Tibial nerve (tissue), 4 donors: ENCODE results near the gene EML5.

ENCODE experiments used
- EP300 ChIP-seq, 2 donors: sonication (generic); formaldehyde crosslinking; IDR thresholded peaks; one replicate each; pipeline ENCODE4 v1.6.1; 2017; ENCODE audit warnings: antibody characterized with exemption in 2 of 2, mild to moderate bottlenecking in 1 of 2
- TF ChIP-seq, protein P1 (sequence below), 5 experiments: fragments of 200-600 bp in 3 of 5; fragments of 450-650 bp in 2 of 5; sonication (generic) in 3 of 5; IDR thresholded peaks; one replicate each; pipeline ENCODE4 v1.5.1; 2016 to 2019; ENCODE audit warnings: antibody characterized with exemption in 5 of 5, mild to moderate bottlenecking in 3 of 5, moderate library complexity in 2 of 5

DNA sequence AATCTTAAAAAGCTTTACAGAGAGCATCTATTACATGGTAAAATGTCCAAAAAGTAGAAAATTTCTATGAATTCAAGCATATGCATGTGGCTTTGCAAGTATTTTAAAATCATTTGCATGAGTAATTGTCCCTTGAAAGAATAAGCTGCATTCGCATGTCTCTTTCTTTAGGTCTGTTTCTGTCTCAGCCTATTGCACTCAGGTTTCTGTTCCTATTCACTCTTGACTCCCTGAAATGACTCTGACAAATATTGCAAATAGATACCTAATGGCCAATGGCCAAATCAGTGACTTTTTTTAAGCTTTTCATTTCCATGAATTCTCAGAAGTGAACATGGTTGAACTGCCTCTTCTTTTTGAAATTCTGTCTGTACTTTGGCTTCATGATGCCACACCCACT is 25.3 kb upstream of the EML5 start:
- TF ChIP-seq, protein P1, sequence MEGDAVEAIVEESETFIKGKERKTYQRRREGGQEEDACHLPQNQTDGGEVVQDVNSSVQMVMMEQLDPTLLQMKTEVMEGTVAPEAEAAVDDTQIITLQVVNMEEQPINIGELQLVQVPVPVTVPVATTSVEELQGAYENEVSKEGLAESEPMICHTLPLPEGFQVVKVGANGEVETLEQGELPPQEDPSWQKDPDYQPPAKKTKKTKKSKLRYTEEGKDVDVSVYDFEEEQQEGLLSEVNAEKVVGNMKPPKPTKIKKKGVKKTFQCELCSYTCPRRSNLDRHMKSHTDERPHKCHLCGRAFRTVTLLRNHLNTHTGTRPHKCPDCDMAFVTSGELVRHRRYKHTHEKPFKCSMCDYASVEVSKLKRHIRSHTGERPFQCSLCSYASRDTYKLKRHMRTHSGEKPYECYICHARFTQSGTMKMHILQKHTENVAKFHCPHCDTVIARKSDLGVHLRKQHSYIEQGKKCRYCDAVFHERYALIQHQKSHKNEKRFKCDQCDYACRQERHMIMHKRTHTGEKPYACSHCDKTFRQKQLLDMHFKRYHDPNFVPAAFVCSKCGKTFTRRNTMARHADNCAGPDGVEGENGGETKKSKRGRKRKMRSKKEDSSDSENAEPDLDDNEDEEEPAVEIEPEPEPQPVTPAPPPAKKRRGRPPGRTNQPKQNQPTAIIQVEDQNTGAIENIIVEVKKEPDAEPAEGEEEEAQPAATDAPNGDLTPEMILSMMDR (IDR thresholded peaks at IDR 0.05): no peak
- TF ChIP-seq EP300 (IDR thresholded peaks at IDR 0.05): no peak
